RKO (cell line): Measurements from ENCODE around the gene DNASE1L1.

Experiments used
- DNase-seq: peaks from one replicate; pipeline ENCODE4 v3.0.0-alpha.2; 2016; ENCODE audit warnings: low spot score

DNASE1L1 gene

DNA sequence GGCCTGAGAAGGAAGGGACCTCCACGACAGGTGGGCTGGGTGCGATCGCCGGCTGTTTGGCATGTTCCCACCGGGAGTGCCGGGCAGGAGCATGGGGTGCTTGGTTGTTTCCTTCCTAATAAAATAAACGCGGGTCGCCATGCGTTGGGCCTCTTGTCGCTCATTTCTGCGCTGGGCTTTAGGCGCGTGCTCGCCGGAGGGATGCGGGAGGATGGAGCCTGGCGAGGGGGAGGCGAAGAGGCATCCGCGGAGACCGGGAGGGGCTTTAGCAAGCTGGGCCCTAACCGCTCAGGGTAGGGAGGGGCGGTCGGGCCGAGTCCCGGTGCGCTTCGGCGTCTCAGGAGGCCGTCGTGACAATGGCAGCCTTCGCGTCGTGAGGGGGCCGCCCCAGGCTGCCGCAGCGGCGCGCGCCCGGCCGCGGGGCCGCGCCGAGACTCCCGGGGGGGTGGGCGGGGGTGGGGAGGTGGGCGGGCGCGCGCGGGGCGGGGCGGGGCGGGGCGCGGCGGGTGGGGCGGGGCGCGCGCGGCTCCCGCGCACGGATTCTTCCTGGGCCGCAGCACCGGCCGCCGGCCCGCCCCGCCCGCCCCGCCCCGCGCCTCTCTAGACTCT, 27.4 kb upstream of the DNASE1L1 start:
- no peak for DNase-seq

DNA sequence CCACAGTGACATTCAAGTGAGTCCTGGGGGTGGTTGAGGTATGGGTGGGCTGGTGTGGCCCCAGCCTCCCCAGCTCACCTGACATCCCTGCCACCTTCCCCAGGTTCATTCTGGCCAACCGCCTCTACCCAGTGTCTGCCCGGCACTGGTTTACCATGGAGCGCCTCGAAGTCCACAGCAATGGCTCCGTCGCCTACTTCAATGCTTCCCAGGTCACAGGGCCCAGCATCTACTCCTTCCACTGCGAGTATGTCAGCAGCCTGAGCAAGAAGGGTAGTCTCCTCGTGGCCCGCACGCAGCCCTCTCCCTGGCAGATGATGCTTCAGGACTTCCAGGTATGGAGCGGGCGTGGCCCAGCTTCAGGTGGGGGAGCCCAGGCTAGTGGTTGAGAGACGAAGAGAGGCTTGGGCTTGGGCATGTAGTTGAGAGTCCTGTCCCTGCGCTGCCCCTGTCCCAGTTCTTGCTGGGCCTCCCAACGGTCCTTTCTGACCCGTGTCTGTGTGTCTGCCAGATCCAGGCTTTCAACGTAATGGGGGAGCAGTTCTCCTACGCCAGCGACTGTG, 26.2 kb upstream of the DNASE1L1 start:
- no peak for DNase-seq

DNA sequence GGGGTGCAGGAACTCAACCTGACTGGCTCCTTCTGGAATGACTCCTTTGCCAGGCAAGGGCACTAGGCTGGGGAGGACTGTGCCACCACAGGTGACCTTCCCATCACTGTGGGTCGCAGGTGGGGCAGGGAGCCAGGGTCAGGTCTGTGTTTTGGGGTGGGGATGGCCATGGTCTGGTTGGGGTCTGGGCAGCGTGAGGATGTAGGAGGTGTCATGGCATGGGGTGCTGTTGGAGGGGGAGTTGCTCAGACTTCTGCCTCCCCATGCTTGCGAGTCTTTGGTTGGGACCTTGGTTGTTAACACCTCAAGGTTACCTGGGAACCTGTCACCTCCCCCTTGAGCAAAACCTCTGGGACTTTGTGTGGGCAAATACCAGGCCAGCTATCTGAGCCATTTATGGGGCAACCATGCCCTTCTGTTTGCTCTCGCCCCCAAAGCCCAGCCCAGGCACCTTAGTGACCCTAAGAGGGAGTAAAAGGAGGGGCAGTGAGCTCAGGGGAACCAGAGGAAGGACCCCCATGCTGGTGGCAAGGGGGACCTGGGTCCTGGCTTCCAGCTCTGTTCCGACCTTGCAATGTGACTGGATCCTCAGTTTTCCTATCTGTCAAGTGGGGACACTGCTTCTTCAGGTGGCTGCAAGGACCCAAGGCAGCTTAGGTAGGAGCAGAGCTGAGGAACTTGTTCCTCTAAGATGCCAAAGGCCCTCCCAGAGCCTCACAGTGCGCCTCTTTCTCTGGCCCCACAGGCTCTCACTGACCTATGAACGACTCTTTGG, 25.5 kb upstream of the DNASE1L1 start:
- no peak for DNase-seq

DNA sequence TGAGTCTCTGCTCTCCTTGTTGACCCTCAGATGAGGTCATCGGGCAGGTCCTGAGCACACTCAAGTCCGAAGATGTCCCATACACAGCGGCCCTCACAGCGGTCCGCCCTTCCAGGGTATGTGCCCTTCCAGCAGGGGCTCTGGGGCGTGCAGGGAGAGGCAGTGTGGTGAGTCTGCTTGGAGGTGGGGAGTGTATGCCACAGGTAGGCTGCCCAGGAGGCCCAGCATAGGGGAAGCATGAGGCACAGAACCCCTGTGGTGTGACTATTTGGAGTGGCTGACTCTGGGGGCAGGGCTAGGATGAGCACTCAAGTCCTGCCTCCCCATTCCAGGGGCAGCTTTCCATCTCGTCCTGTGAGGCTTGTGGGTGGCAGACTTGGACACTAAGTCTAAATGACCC, 24.6 kb upstream of the DNASE1L1 start:
- no peak for DNase-seq

DNA sequence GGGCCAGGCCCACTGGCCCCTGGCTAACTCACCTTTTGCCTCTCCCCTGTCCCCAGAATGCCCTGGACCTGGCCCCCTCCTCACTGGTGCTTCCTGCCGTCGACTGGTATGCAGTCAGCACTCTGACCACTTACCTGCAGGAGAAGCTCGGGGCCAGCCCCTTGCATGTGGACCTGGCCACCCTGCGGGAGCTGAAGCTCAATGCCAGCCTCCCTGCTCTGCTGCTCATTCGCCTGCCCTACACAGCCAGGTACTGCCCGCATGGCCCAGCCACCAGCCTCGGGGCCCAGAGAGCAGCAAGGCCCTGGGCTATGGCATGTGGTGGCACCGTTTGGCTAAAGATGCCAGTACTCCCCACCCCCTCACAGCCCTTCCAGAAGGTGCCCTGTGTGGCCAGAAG, 23.2 kb upstream of the DNASE1L1 start:
- no peak for DNase-seq

DNA sequence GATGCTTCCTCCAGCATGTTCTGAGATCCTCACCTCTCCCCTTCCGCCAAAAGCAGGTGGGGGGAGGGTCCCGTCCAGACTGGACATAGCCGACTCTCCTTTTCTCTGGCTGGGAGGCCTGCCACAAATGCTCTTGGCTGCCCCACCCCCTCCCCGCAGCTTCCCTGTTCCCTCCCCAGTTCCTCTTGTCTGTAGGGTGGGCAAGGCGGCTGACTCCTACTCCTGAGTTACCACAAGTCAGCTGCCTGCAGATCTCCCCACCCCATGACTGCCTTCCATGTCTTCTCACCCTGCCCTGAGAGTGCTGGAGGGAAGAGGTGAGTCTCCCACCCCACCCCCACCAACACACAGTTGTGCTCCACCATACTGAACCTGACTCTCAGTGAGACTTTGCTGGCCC, 22.3 kb upstream of the DNASE1L1 start:
- no peak for DNase-seq

DNA sequence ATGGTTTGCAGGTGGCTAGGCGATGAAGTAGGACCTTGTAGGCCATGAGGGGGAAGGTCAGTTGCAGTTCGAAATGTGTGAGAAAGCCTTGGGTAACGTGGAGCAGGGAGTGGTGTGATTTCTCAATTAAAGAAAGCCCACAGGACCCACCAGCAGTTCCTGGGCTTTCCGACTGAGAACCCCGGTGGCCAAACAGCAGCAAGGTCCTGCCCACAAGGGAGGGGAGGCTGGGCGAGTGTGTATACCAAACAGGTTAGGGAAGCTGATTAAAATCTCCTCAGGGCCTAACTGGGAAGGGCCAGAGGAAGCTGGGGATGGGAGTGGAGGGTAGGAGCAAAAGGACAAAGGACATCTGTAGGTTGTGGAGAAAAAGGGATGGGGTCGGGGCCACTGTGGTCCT, 21.9 kb upstream of the DNASE1L1 start:
- DNase-seq = no peak

DNA sequence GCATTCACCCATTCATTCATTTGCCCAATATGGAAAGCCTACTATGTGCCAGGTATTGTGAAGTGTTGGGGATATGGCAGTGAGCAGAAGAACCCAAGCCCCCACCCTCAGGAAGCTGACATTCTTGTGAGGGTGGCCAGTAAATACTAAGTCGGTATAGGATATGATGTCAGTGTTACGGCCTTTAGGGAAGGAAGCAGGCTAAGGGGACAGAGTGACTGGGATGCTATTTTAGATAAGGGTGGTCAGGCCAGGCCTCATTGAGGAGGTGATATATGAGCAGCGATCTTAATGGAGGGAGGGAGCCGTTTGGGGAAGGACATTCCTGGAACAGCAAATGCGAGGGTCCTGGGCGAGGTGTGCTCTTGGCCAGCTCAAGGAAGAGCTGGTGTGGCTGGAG, 21.4 kb upstream of the DNASE1L1 start:
- no peak for DNase-seq

DNA sequence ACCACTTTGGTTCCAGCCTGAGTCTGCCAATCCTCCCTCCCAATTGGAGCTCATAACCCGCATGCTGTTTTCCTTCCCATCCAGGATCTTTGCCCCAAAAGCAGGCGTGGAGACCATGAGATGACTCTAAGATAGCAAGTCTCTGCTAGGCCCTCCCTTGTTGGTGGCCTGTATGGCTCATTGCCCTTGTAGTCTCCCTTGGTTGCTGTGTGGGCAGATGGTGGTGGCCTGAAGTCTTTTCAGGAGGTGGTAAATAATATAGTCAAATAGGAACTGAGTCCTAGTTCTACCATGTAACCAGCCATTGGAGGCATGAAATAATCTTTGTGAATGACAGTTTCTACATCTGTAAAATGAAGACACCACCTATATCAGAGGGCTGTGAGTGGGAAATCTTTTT, 20.7 kb upstream of the DNASE1L1 start:
- no peak for DNase-seq

DNA sequence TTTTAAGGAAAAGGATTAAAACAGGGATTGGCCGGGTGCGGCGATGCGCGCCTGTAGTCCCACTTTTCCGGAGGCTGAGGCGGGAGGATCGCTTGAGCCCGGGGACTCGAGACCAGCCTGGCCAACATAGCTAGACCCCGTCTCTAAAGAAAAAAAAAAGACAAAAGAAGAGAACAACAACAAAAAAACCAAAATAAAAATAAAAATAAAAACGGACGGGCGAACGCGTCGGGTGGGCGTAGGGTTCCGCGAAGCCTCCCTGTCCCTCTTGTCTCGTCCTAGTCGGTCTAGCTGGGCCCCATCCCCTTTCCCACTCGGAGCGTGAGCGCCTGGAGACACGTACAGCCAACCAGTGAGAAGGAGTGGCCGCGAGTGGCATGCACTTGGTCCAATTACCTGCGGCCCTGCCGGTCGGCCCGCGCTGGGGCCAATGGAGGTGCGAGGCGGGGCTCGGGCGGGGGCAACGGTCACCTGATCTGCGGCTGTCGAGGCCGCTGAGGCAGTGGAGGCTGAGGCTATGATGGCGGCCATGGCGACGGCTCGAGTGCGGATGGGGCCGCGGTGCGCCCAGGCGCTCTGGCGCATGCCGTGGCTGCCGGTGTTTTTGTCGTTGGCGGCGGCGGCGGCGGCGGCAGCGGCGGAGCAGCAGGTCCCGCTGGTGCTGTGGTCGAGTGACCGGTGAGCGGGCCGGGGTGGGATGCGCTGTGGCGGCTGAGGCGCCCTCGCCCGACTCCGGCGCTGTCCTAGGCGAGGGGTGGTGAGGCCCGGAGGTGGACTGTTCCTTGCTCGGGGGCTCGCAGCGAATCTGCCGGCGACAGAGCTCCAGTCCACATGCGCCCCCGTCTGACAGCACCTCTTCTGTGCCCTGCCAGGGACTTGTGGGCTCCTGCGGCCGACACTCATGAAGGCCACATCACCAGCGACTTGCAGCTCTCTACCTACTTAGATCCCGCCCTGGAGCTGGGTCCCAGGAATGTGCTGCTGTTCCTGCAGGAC, 19.4 kb upstream of the DNASE1L1 start, which contains the start of gene ATP6AP1:
ATP6AP1 (plus strand) TSS at position 502 of the 996 bp plus-strand sequence; CDS start at position 518, 16 bp downstream.
- DNase-seq = peak; percentile 91

DNA sequence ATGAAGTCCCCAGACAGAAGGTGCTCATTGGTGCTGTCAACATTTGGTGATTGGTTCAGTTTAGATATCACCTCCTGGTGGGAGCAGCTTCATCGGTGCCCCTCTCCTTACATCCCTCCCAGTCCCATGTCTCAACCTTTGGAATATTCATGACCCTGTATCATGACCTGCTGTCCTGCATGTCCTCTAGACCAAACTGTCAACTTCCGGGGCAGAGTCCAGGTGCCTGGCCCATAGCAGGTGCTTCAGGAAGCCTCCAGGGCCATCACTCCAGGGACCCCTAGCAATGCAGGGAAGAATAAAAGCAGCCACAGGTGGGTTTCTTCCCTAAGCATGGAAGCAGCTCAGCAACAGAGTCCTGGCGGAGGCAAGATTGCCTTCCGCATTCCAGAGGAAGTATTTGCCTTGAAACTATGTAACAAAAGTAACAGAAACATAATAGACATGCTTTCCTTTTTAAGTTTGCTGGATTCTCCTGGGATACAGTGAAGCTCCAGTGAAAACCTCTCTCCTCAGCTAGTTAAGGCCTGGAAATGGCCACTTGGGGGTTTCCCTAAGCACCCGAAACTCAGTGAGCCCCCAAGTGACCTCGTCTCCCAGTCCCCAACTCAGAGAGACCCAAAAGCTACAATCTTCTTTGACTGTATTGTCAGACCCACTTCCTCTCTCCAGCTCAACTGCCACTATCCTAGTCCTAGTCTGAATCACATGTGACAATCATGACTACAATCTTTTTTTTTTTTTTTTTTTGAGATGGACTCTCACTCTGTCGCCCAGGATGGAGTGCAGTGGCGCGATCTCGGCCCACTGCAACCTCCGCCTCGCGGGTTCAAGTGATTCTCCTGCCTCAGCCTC, 18.1 kb upstream of the DNASE1L1 start:
- no peak for DNase-seq

DNA sequence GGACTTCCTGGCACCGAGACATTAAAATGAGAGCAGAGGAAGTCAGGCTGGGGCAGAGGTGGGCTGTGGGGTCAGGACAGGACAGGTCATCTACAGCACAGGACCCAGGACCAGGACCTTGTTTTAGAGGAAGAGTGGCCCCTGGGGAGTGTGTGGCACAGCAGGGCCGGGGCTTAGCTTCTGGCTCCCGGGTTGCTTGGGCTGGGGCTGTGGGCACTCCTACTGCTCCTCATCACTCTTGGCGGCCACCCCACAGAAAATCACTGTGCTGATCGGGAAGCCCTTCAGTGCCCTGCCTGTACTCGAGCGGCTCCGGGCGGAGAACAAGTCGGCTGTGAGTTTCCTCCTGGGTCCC, 11.3 kb upstream of the DNASE1L1 start:
- no peak for DNase-seq

DNA sequence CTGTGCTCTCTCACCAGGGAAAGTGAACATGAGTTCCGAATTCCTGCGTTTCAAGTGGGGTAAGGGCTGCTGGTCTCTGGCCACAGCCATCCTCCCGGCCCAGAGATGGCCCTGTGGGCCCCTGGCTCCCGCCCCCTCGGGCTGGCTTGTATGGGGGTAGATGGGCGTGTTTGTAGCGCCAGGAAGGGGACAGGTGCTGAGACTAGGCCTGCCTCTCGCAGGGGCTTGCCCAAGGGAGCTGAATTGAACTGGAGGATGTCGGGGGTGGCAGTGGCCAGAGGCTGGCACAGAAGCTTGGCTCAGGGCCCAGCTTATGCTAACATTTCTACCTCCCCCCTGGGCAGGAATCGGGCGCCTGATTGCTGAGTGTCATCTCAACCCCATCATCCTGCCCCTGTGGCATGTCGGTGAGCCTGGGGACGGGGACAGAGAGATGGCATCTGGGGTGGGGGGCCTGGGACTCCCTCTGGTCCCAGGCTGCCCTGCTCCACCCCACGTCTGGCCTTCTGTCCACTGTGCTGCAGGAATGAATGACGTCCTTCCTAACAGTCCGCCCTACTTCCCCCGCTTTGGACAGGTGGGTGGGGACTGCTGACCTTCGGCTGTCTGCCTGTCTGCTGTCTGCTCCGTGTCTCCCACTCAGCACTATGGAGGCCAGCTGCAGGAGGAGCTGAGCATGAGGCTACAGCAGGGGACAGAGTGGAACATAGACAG, 10.8 kb upstream of the DNASE1L1 start:
- DNase-seq = no peak

DNA sequence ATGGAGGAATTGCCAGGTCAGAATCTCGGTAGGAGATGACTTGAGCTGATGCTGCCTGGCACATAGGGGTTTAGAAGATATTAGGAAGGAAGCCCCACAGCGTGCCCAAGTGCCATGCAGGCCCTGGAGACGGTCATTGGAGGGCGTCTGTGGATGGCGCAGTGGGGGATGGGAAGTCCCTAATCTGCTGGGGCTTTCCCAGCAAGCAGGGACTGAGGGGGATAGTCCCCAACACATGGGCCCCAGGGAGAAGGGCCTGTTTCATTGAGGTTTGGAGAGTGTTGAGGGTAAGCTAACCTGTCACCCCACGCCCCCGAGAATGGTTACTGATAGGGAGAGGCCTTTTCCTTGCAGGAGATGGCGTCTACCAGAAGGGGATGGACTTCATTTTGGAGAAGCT, 10.1 kb upstream of the DNASE1L1 start:
- no peak for DNase-seq

DNA sequence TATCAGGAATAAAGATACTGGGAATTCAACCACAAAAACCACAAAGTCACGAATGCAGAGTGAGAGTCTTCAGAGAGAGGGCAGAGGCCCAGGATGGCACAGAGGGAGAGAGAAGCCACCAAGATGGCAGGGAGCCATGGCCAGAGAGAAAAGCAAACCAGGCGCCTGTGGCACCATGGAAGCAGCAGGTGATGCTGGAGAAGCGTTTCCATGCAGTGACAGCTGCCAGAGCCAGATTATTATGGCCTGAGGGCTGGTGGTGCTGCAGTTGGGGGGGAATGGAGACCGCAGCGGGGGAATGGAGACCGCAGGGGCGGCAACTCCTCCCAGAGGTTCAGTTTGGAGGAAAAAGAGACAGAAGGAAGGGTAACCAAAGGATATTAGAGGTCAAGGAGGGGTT, 8.1 kb upstream of the DNASE1L1 start:
- no peak for DNase-seq

DNA sequence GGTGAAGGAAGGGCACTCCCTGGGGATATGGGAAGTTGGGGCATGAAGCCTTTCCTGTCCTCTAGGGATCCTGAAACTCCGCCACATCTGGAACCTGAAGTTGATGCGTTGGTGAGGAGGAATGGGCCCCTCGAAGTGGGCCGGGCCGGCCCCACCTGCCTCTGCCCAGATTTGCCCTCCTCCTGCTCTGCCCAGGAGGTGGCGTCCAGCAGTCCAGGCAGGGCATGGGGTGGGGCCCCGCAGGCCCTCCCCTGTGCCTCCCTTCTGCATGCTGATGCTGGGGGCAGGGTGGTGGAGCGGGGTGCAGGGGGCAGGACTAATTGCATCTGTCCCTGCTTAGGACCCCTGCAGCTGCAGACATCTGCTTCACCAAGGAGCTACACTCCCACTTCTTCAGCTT, 4.1 kb upstream of the DNASE1L1 start:
- no peak for DNase-seq

DNA sequence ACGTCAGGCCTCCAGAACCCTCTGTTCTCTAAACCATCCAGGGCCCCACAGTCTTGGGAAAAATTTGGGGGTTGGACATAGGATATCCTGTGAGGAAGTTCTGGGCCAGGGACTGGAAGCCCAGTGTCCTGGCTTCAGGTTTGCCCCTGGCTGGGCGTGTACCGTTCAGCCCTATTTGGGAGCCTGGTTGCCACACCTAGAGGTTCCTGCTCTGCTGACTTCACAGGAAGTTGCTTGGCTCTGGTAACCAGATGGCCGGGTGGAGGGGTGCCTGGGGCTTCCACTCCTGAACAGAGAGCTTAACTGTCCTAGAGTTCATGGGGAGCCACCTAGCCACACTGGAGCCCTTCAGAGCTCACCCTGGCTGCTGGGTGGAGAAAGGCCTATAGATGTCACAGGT, 3.4 kb upstream of the DNASE1L1 start:
- no peak for DNase-seq

DNA sequence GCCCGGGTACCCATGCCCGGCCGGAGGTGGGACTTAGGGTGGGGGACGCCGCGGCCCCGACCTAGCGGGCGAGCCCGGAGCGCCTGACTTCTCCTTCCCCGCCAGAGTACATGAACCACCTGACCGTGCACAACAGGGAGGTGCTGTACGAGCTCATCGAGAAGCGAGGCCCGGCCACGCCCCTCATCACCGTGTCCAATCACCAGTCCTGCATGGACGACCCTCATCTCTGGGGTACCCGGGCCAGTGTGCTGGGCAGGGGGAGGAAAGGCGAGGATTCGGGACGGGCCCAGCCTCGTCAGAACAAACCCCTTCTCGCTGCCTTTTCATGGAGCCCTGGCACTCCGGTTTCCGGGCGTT, 2.9 kb upstream of the DNASE1L1 start:
- peak; percentile 56 for DNase-seq

DNA sequence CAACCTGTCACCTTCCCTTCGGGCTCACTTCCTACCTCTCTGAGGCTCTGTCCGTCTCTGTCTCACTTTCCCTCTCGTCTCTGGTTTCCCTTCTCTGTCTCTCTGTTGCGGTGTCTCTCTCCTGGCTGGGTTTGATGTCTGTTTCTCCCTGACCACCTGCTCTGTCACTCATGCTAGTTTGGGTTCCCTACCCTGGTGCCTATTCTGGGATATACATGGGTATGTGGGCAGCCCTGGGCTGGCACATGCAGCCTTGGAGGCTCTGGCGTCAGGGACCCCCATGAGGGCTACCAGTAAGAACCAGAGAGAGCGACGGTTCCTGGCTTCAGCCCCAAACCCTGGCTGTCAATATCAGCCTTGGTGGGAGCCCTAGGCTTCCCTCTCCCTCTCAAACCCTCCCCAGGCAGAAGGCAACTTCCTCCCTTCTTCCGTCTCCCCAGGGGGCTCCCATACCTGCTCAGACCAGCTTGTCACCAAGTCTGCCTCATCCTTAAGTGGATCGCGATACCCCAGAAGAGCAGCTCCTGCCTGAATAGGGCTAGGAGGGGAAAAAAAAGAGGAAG, 314 bp downstream of the DNASE1L1 start:
- no peak for DNase-seq

DNA sequence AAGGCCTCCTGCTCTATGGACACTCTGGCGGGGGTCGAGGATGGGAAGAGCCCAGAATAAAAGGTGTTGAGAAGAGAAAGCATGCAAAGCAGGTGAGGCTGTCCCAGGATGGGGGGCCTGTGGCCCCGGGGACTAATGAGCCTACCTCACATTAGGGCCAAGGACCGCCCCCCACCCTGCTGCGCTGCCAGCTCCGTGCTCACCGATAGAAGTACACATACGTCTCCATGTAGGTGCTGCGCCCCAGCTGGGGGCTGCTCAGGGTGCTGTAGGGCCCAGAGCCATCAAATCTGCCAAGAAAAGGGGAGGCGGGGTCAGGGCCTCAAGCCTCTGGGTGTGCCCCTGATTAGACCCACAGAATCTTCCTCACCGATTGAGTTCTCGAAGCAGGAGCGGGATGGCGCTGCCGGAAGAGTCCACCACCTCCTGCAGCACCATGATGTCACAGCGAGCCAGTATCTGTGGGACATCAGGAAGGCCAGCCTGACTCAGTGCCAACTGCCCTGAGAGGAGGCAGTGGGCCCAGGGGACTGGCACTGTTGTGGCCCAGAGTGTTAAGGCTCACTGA, 4.3 kb downstream of the DNASE1L1 start:
- no peak for DNase-seq
